ENCODE results near the gene NSD2. TPM values are rescaled to one million over a fixed set of nuclear protein-coding genes. Genes with fewer than 3 reads are reported as not detected.
"Not testable (repeated sequence)": the region's sequence is repeated elsewhere in the genome, so short reads cannot be mapped to it uniquely, and the experiment has no call there.

NSD2 gene
- total RNA-seq, 4 donors from 2014 or later = 30.9 to 63.7 (median 40.3) TPM

DNA sequence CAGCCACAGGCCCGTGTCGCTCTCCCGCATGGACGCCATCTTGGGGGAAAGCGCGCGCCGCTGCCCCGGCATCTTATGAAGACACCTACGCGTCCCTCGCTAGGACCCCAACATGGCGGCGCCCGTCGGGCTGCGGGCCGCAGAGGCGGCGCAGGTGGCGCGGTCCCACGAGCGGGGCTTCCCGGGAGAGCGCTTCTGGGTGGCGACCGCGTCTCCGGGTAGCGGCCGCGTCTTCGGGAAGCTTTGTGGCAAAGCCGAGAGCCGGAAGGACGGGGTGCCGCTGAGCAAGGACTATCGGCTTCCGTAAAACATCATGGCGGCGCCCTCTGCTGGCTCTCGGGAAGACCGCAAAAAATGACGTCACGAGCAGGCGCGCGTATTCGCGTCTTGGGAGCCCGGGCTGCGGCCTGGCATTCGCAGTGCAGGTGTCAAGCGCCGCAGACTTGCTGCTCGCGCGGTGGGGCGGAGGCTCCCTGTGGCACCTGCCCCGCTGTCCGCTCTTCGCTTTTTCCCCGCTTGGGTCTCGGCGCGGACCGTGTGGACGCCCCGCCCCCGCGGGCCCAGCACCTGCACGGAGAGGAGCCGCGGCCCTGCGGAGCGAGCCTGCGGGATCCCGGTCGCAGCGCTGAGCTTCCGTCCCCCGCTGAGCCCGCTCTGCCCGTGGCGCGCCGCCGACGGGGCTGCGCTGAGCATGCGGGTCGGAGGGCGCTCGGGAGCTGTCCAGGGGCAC is 137.9 kb downstream of the NSD2 start, which contains the start of gene NELFA:
Gene NELFA, minus strand, starts transcription at position 54 of the 730 bp plus-strand sequence. Its CDS starts 15 bp downstream, at position 39.
- peaks cover 5 to 13% of the 10 kb centered on the region in 2 donors for H3K4me1 ChIP-seq
- no peaks in the 10 kb centered on the region for H3K36me3 ChIP-seq
- no peaks in the 10 kb centered on the region for H3K9me3 ChIP-seq
- no peaks in the 10 kb centered on the region for H3K27me3 ChIP-seq
- H3K27ac ChIP-seq = peak within 1 kb of the TSS; percentile 97 to 100 (median 99)
- 0% methylated on average over 15 to 30 of the region's 95 CpGs for WGBS, 2 donors
- intact Hi-C loops (cut with DNase I) = no loop called here
- peak within 1 kb of the TSS; percentile 84 to 99 (median 99) for H3K4me3 ChIP-seq (replicated peaks in 1 of 3)
- TF ChIP-seq, protein P1, sequence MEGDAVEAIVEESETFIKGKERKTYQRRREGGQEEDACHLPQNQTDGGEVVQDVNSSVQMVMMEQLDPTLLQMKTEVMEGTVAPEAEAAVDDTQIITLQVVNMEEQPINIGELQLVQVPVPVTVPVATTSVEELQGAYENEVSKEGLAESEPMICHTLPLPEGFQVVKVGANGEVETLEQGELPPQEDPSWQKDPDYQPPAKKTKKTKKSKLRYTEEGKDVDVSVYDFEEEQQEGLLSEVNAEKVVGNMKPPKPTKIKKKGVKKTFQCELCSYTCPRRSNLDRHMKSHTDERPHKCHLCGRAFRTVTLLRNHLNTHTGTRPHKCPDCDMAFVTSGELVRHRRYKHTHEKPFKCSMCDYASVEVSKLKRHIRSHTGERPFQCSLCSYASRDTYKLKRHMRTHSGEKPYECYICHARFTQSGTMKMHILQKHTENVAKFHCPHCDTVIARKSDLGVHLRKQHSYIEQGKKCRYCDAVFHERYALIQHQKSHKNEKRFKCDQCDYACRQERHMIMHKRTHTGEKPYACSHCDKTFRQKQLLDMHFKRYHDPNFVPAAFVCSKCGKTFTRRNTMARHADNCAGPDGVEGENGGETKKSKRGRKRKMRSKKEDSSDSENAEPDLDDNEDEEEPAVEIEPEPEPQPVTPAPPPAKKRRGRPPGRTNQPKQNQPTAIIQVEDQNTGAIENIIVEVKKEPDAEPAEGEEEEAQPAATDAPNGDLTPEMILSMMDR (IDR thresholded peaks at IDR 0.05) = peak in 4 of 6 experiments; percentile 31 to 61 (median 50)
- peak; percentile 7 to 90 for TF ChIP-seq POLR2A (IDR thresholded peaks at IDR 0.05)
- peak; percentile 97 for DNase-seq

- WGBS, 2 donors = 12 to 13% methylated on average over 23 of the region's 23 CpGs
- intact Hi-C loops (cut with DNase I) = no loop called here
These were observed 138.5 kb downstream of the NSD2 start for GRCh38 chr4:2009651-2010233.

DNA sequence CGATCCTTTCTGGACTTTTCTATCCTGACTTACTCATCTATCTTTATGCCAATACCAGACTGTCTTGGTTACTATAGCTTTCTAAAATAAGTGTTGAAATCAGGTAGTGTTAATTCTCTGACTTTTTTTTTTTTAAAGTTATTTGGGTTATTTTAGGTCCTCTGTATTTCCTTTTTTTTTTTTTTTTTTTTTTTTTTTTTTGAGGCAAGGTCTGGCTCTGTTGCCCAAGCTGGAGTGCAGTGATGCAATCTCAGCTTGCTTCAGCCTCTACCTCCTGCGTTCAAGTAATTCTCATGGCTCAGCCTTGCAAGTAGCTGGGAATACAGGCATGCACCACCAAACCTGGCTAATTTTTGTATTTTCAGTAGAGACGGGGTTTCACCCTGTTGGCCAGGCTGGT is 140.4 kb downstream of the NSD2 start:
- intact Hi-C loops (cut with DNase I) = no loop called here
- Histone ChIP-seq H3K4me1 (peaks cover 5 to 13% of the 10 kb centered on the region in 2 donors), H3K27ac (no peak overlapping the region), H3K4me3 (replicated peaks in 1 of 3) (no peak overlapping the region), H3K9me3 (no peaks in the 10 kb centered on the region), H3K27me3 (no peaks in the 10 kb centered on the region), H3K36me3 (no peaks in the 10 kb centered on the region)
- TF ChIP-seq POLR2A (IDR thresholded peaks at IDR 0.05) = no peak
- TF ChIP-seq, protein P1 (IDR thresholded peaks at IDR 0.05) = no peak
- 86% methylated on average over 3 of the region's 3 CpGs for WGBS, 2 donors
- no peak for DNase-seq

More at GRCh38 chr4:2009651-2010233, 138.5 kb downstream of the NSD2 start:
- H3K27ac ChIP-seq = peak overlapping the region; percentile 97 to 100 (median 99)
- no peaks in the 10 kb centered on the region for H3K36me3 ChIP-seq
- H3K4me3 ChIP-seq (replicated peaks in 1 of 3) = peak overlapping the region; percentile 84 to 99 (median 99)
- no peaks in the 10 kb centered on the region for H3K27me3 ChIP-seq
- H3K9me3 ChIP-seq = no peaks in the 10 kb centered on the region
- peak; percentile 65 to 67 for DNase-seq
- H3K4me1 ChIP-seq = peaks cover 5 to 13% of the 10 kb centered on the region in 2 donors
- no peak for TF ChIP-seq POLR2A (IDR thresholded peaks at IDR 0.05)
- TF ChIP-seq, protein P1 (IDR thresholded peaks at IDR 0.05) = peak in 4 of 6 experiments; percentile 17 to 38 (median 28)

- intact Hi-C loops (cut with DNase I) = no loop called here
- no peaks in the 10 kb centered on the region for H3K27me3 ChIP-seq
- 86 to 91% methylated on average over 4 of the region's 4 CpGs for WGBS, 2 donors
- no peak overlapping the region for H3K27ac ChIP-seq
- H3K4me1 ChIP-seq = peaks cover 0 to under 1% of the 10 kb centered on the region in 2 donors
- no peak for DNase-seq
- H3K9me3 ChIP-seq = no peaks in the 10 kb centered on the region
- TF ChIP-seq POLR2A (IDR thresholded peaks at IDR 0.05) = no peak
- TF ChIP-seq, protein P1 (IDR thresholded peaks at IDR 0.05) = no peak
- H3K36me3 ChIP-seq = no peaks in the 10 kb centered on the region
- H3K4me3 ChIP-seq (replicated peaks in 1 of 3) = no peak overlapping the region
These were observed 143.8 kb downstream of the NSD2 start for GRCh38 chr4:2015008-2015407.

DNA sequence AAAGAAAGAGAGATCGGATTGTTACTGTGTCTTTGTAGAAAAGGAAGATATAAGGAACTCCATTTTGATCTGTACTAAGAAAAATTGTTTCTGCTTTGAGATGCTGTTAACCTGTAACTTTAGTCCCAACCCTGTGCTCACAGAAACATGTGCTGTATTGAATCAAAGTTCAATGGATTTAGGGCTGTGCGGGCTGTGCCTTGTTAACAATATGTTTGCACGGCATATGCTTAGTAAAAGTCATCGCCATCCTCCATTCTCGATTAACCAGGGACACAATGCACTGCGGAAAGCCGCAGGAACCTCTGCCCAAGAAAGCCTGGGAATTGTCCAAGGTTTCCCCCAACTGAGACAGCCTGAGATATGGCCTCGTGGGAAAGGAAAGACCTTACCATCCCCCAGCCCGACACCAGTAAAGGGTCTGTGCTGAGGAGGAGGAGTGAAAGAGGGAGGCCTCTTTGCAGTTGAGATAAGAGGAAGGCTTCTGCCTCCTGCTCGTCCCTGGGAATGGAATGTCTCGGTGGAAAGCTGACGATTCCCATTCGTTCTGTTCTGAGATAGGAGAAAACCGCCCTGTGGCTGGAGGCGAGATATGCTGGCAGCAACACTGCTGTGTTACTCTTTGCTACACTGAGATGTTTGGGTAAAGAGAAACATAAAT is 150.3 kb downstream of the NSD2 start:
- H3K4me3 ChIP-seq (replicated peaks in 1 of 3); H3K4me1 ChIP-seq; intact Hi-C loops (cut with DNase I); H3K27ac ChIP-seq; H3K27me3 ChIP-seq; H3K36me3 ChIP-seq; DNase-seq; H3K9me3 ChIP-seq: not testable (repeated sequence)
- WGBS, 2 donors = 53 to 55% methylated on average over 15 of the region's 15 CpGs
